GM12878 (cell line): ENCODE measurements around the gene TPRN.

Experiments used
- BRCA1 ChIP-seq: IDR thresholded peaks from 2 replicates; pipeline ENCODE4 v1.6.1; 2011; ENCODE audit warnings: low read depth, low read length, improper control_type of control experiment
- CREM ChIP-seq: IDR thresholded peaks from 2 replicates; pipeline ENCODE4 v1.6.1; 2014; ENCODE audit warnings: antibody characterized with exemption, low read depth
- NBN ChIP-seq: fragments of 450-650 bp; IDR thresholded peaks from 2 replicates; pipeline ENCODE4 v1.6.1; 2016
- RUNX3 ChIP-seq: IDR thresholded peaks from 2 replicates; pipeline ENCODE4 v1.6.1; 2012; ENCODE audit warnings: low read length, inconsistent platforms
- TF ChIP-seq, protein P1 (sequence below), 3 experiments: IDR thresholded peaks in 2 of 3; conservative IDR thresholded peaks in 1 of 3; 2 replicates each; pipeline ENCODE4 v1.5.1; 2011; ENCODE audit warnings: low read depth in 3 of 3, low read length in 3 of 3, mild to moderate bottlenecking in 3 of 3, control low read depth in 2 of 3, moderate library complexity in 2 of 3, inconsistent platforms in 1 of 3, mixed read lengths in 1 of 3; ENCODE audit not compliant: control insufficient read depth in 2 of 3, insufficient read depth in 1 of 3; ENCODE audit errors: extremely low read depth in 1 of 3

DNA sequence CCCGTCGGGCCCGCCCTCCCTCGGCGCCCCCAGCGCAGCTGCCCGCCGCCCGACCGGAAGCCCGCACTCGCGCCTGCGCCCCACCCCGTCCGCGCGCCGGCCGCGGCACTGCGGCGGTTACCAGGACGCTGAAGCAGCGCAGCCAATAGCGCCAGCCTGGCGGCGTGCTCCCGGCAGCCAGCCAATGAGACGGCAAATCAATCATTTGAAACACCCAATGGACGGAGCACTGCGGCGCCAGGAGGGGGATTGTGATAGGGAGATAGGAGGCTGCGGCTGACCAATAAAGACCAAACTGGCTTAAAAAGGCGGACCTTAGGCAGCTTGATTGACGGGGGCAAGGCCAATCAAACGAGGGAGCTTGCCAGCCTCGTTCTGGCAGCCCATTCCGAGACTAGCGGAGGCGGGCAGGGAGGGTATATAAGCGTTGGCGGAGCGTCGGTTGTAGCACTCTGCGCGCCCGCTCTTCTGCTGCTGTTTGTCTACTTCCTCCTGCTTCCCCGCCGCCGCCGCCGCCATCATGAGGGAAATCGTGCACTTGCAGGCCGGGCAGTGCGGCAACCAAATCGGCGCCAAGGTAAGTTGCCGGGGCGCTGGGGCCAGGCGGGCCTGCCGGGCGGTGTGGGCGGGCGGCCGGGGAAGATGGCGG lies 40.4 kb upstream of the TPRN start, which contains the start of gene TUBB4B:
- TF ChIP-seq, protein P1, sequence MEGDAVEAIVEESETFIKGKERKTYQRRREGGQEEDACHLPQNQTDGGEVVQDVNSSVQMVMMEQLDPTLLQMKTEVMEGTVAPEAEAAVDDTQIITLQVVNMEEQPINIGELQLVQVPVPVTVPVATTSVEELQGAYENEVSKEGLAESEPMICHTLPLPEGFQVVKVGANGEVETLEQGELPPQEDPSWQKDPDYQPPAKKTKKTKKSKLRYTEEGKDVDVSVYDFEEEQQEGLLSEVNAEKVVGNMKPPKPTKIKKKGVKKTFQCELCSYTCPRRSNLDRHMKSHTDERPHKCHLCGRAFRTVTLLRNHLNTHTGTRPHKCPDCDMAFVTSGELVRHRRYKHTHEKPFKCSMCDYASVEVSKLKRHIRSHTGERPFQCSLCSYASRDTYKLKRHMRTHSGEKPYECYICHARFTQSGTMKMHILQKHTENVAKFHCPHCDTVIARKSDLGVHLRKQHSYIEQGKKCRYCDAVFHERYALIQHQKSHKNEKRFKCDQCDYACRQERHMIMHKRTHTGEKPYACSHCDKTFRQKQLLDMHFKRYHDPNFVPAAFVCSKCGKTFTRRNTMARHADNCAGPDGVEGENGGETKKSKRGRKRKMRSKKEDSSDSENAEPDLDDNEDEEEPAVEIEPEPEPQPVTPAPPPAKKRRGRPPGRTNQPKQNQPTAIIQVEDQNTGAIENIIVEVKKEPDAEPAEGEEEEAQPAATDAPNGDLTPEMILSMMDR (IDR thresholded peaks at IDR 0.05 in 2 of 3, conservative IDR thresholded peaks at IDR 0.05 in 1 of 3; ENCODE audit: control insufficient read depth in 2 of 3, extremely low read depth in 1 of 3, insufficient read depth in 1 of 3, low read depth in 3 of 3, low read length in 3 of 3): no peak
- no peak for TF ChIP-seq RUNX3
- 0 out of 2 replicates have a peak, but pooled peaks have one; percentile 52 for TF ChIP-seq CREM
- no peak for TF ChIP-seq BRCA1
- TF ChIP-seq NBN: peak; percentile 55
